ENCODE results near the gene NFKBIL1.

The NFKBIL1 gene

DNA sequence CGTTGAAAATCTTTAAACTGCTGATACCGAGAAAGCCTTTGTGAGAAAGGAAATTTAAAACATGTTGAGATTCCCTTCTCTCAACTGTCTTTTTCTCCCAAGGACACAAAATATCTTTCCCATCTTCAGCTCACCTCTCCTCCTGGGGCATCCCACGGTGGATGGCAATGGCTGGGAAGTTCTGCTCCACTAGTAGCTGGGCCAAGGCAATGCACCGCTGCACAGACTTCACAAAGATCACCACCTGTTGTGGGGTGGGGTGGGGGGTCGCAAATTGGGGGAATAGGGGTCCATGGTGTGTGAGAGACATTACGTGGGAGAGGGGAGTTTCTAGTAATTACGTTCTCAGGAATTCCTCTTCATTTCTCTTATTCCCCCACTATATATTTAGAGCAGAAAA, 16.2 kb upstream of the NFKBIL1 start:
- no peak for DNase-seq (ENCODE audit: low read depth)
- no peak overlapping the region for H3K4me3 ChIP-seq (replicated peaks; ENCODE audit: low read depth, low read length)
- TF ChIP-seq, protein P1, sequence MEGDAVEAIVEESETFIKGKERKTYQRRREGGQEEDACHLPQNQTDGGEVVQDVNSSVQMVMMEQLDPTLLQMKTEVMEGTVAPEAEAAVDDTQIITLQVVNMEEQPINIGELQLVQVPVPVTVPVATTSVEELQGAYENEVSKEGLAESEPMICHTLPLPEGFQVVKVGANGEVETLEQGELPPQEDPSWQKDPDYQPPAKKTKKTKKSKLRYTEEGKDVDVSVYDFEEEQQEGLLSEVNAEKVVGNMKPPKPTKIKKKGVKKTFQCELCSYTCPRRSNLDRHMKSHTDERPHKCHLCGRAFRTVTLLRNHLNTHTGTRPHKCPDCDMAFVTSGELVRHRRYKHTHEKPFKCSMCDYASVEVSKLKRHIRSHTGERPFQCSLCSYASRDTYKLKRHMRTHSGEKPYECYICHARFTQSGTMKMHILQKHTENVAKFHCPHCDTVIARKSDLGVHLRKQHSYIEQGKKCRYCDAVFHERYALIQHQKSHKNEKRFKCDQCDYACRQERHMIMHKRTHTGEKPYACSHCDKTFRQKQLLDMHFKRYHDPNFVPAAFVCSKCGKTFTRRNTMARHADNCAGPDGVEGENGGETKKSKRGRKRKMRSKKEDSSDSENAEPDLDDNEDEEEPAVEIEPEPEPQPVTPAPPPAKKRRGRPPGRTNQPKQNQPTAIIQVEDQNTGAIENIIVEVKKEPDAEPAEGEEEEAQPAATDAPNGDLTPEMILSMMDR (IDR thresholded peaks at IDR 0.05; ENCODE audit: low read length, missing control alignments), result no peak

DNA sequence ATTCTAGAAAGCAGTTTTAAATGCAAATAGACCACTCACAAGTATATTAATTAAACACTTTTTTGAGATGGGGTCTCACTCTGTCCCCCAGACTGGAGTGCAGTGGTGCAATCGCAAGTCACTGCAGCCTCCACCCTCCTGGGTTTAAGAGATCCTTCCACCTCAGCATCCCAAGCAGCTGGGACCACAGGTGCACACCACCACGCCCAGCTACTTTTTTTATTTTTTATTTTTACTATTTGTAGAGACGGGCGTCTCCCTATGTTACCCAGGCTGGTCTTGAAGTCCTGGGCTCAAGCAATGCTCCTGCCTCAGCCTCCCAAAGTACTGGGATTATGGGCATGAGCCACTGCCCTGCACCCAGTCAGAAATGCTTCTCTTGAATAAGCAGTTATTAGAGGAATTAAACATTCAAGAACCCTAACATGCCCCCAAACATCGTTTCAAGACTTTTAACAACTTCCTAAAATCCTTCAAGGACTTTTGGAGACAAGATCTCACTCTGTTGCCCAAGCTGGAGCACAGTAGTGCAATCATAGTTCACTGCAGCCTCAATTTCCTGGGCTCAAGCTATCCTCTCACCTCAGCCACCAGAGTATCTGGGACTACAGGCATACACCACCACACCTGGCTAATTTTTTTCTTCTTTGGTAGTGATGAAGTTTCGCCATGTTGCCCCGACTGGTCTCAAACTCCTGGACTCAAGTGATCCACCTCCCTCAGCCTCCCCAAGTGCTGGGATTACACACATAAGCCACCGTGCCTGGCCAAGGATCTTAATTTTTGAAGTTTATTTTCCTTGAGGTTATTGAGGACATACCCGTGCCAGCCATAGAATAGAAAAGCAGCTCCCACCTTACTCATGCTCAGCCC, 15.4 kb upstream of the NFKBIL1 start:
- TF ChIP-seq, protein P1 (IDR thresholded peaks at IDR 0.05; ENCODE audit: low read length, missing control alignments), result no peak
- no peak for DNase-seq (ENCODE audit: low read depth)
- no peak overlapping the region for H3K4me3 ChIP-seq (replicated peaks; ENCODE audit: low read depth, low read length)

- no peak for DNase-seq (ENCODE audit: low read depth)
- H3K4me3 ChIP-seq (replicated peaks; ENCODE audit: low read depth, low read length), result no peak overlapping the region
- TF ChIP-seq, protein P1 (IDR thresholded peaks at IDR 0.05; ENCODE audit: low read length, missing control alignments), result no peak
These were observed 14.6 kb upstream of the NFKBIL1 start for GRCh38 chr6:31532644-31533454.

GRCh38 chr6:31533455-31533841, 14.0 kb upstream of the NFKBIL1 start:
- TF ChIP-seq, protein P1 (IDR thresholded peaks at IDR 0.05; ENCODE audit: low read length, missing control alignments), result no peak
- DNase-seq (ENCODE audit: low read depth), result no peak
- no peak overlapping the region for H3K4me3 ChIP-seq (replicated peaks; ENCODE audit: low read depth, low read length)

- H3K4me3 ChIP-seq (replicated peaks; ENCODE audit: low read depth, low read length), result no peak overlapping the region
- no peak for DNase-seq (ENCODE audit: low read depth)
- TF ChIP-seq, protein P1 (IDR thresholded peaks at IDR 0.05; ENCODE audit: low read length, missing control alignments), result no peak
These were observed 13.4 kb upstream of the NFKBIL1 start for GRCh38 chr6:31534011-31534410.

- DNase-seq (ENCODE audit: low read depth), result no peak
- TF ChIP-seq, protein P1 (IDR thresholded peaks at IDR 0.05; ENCODE audit: low read length, missing control alignments), result no peak
- no peak overlapping the region for H3K4me3 ChIP-seq (replicated peaks; ENCODE audit: low read depth, low read length)
These were observed 12.8 kb upstream of the NFKBIL1 start for GRCh38 chr6:31534521-31535040.
